ENCODE results near the gene NPM3.

The NPM3 gene

DNA sequence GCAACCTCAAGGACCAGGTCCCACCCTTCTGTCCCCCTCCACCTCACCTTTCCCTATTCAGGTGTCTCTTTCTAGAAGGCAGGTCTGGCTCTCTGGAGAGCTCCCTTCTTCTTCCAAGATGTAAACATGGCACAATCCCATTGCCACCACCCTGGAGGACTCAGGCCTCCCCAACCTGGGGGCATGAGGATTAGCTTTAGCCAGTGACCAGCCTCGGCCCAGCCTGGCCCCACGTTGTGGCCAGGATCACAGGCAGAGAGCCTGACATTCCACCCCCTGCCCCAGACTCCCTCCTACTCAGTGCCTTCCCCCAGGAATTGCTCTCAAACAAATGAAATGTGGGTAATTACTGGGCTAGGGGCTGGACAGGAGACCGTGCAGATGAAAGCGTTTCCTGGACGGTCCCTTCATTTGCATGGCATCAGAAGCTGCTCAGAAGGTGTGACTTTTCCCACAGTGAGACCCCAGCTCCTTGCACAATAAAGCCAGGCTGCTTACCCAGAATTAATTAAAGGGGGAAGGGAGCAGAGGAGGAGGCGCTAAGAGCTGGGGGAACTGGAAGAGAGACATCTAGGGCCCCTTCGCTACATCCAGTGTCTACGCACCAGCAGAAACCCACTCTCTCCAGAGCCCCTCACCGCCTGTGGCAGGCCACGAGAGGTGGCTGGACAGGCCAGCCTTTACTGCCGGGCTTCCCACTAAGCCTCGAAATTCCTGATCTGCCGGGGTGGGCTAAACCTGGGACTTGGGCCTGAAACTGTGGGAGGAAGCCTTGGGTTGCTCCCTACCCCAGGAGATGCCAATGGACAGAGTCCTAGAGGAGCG, 15.1 kb downstream of the NPM3 start:
- ChIA-PET POLR2A (no interaction called here), CTCF (interaction anchor here (0.6 to 1.9 kb wide), 4 partner anchors 13 to 165 kb away, joined by 4 to 10 read pairs (median 7); no protein-coding TSS in a partner anchor)
- TF ChIP-seq SP1 (IDR thresholded peaks at IDR 0.05) (no peak), L3MBTL2 (conservative IDR thresholded peaks at IDR 0.05) (no peak), ELF4 (IDR thresholded peaks at IDR 0.05) (no peak), FOXA1 (IDR thresholded peaks at IDR 0.05) (no peak), BHLHE40 (IDR thresholded peaks at IDR 0.05; ENCODE audit: borderline replicate concordance) (no peak), FOXK2 (IDR thresholded peaks at IDR 0.05) (no peak), HDGF (IDR thresholded peaks at IDR 0.05; ENCODE audit: borderline replicate concordance) (no peak), ZNF384 (IDR thresholded peaks at IDR 0.05) (no peak), ARNT (IDR thresholded peaks at IDR 0.05) (no peak), LEF1 (IDR thresholded peaks at IDR 0.05; ENCODE audit: borderline replicate concordance) (no peak), CTBP1 (IDR thresholded peaks at IDR 0.05; ENCODE audit: borderline replicate concordance) (no peak)
- TF ChIP-seq, protein P1, sequence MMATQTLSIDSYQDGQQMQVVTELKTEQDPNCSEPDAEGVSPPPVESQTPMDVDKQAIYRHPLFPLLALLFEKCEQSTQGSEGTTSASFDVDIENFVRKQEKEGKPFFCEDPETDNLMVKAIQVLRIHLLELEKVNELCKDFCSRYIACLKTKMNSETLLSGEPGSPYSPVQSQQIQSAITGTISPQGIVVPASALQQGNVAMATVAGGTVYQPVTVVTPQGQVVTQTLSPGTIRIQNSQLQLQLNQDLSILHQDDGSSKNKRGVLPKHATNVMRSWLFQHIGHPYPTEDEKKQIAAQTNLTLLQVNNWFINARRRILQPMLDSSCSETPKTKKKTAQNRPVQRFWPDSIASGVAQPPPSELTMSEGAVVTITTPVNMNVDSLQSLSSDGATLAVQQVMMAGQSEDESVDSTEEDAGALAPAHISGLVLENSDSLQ (IDR thresholded peaks at IDR 0.05): no peak
- no peak for DNase-seq (ENCODE audit: extremely low spot score)

DNA sequence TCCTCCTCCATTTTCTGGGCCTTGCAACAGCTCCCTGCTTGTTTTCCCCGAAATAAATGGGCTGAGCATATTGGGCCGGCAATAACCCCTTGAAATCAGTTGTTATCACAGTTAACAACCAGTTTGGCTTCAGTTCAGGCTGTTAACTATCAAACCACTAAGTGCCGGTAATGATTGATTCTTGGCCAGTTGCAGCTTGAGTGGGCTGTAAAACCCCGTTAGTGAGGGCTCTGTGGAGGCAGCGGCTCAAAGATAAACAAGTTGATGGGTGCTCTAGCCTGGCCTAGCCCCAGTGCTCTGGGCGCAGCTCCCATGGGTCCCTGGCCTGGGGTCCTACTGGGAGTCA, 15.7 kb downstream of the NPM3 start:
- CTCF ChIA-PET: interaction anchor here (0.6 kb wide), 2 partner anchors 53 to 91 kb away, joined by 4 to 10 read pairs; no protein-coding TSS in a partner anchor
- POLR2A ChIA-PET: no interaction called here
- TF ChIP-seq SP1 (IDR thresholded peaks at IDR 0.05): no peak
- no peak for TF ChIP-seq FOXK2 (IDR thresholded peaks at IDR 0.05)
- TF ChIP-seq HDGF (IDR thresholded peaks at IDR 0.05; ENCODE audit: borderline replicate concordance): no peak
- no peak for TF ChIP-seq ELF4 (IDR thresholded peaks at IDR 0.05)
- no peak for TF ChIP-seq FOXM1 (IDR thresholded peaks at IDR 0.05; ENCODE audit: borderline replicate concordance)
- no peak for TF ChIP-seq ZNF384 (IDR thresholded peaks at IDR 0.05)
- TF ChIP-seq BHLHE40 (IDR thresholded peaks at IDR 0.05; ENCODE audit: borderline replicate concordance): no peak
- DNase-seq (ENCODE audit: extremely low spot score): no peak

DNA sequence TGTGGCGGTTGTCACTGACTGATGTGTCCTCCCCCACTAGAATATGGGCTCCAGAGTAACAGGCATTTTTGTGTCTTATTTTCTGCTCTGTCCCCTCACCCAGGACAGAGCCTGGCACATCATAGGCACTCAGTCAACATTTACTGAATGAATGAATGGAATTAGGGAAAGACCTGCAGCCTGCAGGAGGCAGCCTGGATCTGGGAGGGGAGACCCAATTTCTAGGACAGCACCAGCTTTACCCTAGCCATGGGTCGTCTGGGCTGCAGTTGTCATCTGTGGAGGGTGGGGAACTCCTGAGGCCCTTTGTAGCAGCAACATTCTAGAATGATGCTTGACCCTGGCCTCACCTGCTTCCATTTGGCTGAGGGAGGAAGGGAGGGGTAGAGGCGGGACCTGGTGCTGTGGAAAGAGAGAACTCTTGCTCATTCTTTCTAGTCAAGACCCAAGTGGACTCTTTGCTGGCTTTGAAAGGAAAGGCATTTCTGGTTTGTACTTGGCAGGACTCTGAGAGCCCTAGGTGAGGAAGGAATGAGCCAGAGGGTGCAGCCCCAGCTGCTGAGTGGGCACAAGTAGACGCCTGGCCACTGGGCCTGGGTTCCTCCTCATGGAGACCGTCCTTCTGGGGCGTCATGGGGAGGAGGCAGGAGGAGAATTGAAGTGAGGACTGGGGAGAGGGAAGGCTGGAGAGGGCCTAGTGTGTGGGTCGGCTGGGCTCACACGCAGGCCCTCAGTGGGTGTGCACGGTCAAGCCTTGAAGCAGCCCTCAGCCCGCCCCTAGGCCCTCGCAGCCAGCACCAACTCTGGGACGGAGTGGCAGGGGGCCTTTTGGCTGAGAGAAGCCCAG, 16.3 kb downstream of the NPM3 start:
- ChIA-PET POLR2A (no interaction called here), CTCF (interaction anchor here (0.6 kb wide), 3 partner anchors 53 to 365 kb away, joined by 4 to 10 read pairs (median 4); no protein-coding TSS in a partner anchor)
- TF ChIP-seq BHLHE40 (IDR thresholded peaks at IDR 0.05; ENCODE audit: borderline replicate concordance): no peak
- TF ChIP-seq TARDBP (IDR thresholded peaks at IDR 0.05): no peak
- DNase-seq (ENCODE audit: extremely low spot score): no peak

DNA sequence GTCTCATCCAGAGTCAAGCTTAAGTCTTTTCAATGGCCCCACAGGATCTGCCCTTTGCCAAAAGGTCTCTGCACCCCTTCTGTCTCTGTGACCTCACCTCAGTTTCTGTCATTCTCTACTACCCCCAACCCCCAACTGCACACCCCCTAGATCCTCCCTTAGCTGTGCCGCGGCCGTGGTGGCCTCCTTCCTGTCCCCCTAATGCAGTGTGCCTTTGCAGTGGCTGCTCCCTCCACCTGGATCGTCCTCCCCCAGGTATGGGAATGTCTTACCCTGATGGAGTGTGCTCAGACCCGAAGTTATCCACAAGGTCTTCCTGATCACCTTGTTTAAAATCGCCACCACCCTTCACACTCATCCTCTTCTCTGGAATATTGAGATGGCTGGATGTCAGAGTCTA, 16.9 kb downstream of the NPM3 start:
- DNase-seq (ENCODE audit: extremely low spot score): no peak
- no peak for TF ChIP-seq SP1 (IDR thresholded peaks at IDR 0.05)
- TF ChIP-seq, protein P1 (IDR thresholded peaks at IDR 0.05): no peak
- TF ChIP-seq NFRKB (IDR thresholded peaks at IDR 0.05): no peak
- TF ChIP-seq ELF4 (IDR thresholded peaks at IDR 0.05): no peak
- no peak for TF ChIP-seq L3MBTL2 (conservative IDR thresholded peaks at IDR 0.05)
- TF ChIP-seq FOXK2 (IDR thresholded peaks at IDR 0.05): no peak
- no peak for TF ChIP-seq SUZ12 (IDR thresholded peaks at IDR 0.05)
- no peak for TF ChIP-seq HDGF (IDR thresholded peaks at IDR 0.05; ENCODE audit: borderline replicate concordance)
- no peak for TF ChIP-seq ARNT (IDR thresholded peaks at IDR 0.05)
- no peak for TF ChIP-seq LEF1 (IDR thresholded peaks at IDR 0.05; ENCODE audit: borderline replicate concordance)
- no peak for TF ChIP-seq FOXM1 (IDR thresholded peaks at IDR 0.05; ENCODE audit: borderline replicate concordance)
- TF ChIP-seq FOXA1 (IDR thresholded peaks at IDR 0.05): no peak
- TF ChIP-seq ZNF384 (IDR thresholded peaks at IDR 0.05): no peak
- no peak for TF ChIP-seq BHLHE40 (IDR thresholded peaks at IDR 0.05; ENCODE audit: borderline replicate concordance)
- TF ChIP-seq TARDBP (IDR thresholded peaks at IDR 0.05): no peak
- no peak for TF ChIP-seq CTBP1 (IDR thresholded peaks at IDR 0.05; ENCODE audit: borderline replicate concordance)
- ChIA-PET CTCF (interaction anchor here (0.6 kb wide), 1 partner anchor 366 kb away, joined by 4 read pairs; no protein-coding TSS in a partner anchor), POLR2A (no interaction called here)

DNA sequence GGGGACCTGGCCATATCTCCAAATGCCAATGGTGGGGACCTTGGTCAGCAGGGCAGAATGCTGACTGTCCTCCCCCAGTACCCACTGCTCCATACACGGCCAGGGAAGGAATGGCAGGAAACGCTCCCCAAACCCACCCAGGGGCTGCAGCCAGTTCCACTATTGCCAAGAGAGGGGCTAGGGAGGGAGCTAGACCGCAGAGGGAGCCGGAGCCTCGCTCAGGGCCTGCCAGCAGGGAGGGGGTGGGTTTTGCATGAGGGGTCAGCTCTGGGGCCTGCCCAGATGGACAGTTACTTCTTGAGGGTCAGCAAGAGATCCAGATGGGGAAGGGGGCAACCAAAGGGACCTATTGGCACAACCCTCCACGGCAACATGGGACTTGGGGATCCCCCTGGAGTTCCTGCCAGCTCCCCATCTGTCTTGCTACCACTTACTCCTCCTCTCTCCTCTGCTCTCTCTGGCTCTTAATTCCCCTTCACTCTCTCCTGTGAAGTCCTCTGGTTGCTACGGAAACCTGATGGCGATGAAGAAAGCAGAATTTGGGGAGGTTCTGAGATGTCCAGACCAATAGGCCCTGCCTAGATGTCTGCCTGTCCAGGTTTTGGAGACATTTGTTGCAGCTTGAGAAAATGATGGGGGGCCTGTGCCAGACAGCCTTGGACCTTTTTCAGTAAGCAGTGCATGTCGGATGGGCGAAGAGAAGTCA, 20.0 kb downstream of the NPM3 start:
- CTCF ChIA-PET: no interaction called here
- DNase-seq (ENCODE audit: extremely low spot score): no peak
- POLR2A ChIA-PET: no interaction called here
- TF ChIP-seq BHLHE40 (IDR thresholded peaks at IDR 0.05; ENCODE audit: borderline replicate concordance) (no peak), L3MBTL2 (conservative IDR thresholded peaks at IDR 0.05) (no peak), SP1 (IDR thresholded peaks at IDR 0.05) (no peak), ELF4 (IDR thresholded peaks at IDR 0.05) (no peak), FOXM1 (IDR thresholded peaks at IDR 0.05; ENCODE audit: borderline replicate concordance) (no peak), TARDBP (IDR thresholded peaks at IDR 0.05) (no peak), FOXA1 (IDR thresholded peaks at IDR 0.05) (no peak), ZNF384 (IDR thresholded peaks at IDR 0.05) (no peak), NFRKB (IDR thresholded peaks at IDR 0.05) (no peak)

DNA sequence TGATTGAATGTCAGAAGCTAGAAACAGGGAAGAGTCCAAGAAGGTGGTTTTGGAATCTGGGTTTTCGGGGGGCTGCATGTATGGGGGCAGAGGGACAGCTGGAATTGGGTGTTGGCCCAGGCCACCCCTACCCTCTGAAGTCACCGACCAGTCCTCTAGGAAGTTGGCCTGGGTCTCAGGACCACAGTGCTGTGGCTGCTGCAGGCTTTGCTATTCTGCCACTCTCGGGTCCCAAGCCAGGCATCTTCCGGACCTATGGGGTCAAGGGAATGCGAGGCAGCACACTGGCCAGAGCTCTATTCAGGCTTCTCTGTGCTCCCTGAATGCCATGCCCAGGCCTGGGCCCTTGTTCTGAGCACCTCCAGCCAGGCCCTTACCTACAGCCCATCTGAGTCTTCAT, 20.5 kb downstream of the NPM3 start:
- TF ChIP-seq LEF1 (IDR thresholded peaks at IDR 0.05; ENCODE audit: borderline replicate concordance): no peak
- no peak for TF ChIP-seq NFRKB (IDR thresholded peaks at IDR 0.05)
- TF ChIP-seq FOXM1 (IDR thresholded peaks at IDR 0.05; ENCODE audit: borderline replicate concordance): no peak
- TF ChIP-seq L3MBTL2 (conservative IDR thresholded peaks at IDR 0.05): no peak
- no peak for TF ChIP-seq CTBP1 (IDR thresholded peaks at IDR 0.05; ENCODE audit: borderline replicate concordance)
- no peak for TF ChIP-seq ZNF384 (IDR thresholded peaks at IDR 0.05)
- TF ChIP-seq ELF4 (IDR thresholded peaks at IDR 0.05): no peak
- TF ChIP-seq ARNT (IDR thresholded peaks at IDR 0.05): no peak
- TF ChIP-seq BHLHE40 (IDR thresholded peaks at IDR 0.05; ENCODE audit: borderline replicate concordance): no peak
- TF ChIP-seq HDGF (IDR thresholded peaks at IDR 0.05; ENCODE audit: borderline replicate concordance): no peak
- TF ChIP-seq FOXA1 (IDR thresholded peaks at IDR 0.05): no peak
- no peak for TF ChIP-seq SP1 (IDR thresholded peaks at IDR 0.05)
- no peak for TF ChIP-seq TARDBP (IDR thresholded peaks at IDR 0.05)
- no peak for TF ChIP-seq SUZ12 (IDR thresholded peaks at IDR 0.05)
- no peak for TF ChIP-seq FOXK2 (IDR thresholded peaks at IDR 0.05)
- TF ChIP-seq, protein P1 (IDR thresholded peaks at IDR 0.05): no peak
- ChIA-PET POLR2A (no interaction called here), CTCF (no interaction called here)
- no peak for DNase-seq (ENCODE audit: extremely low spot score)
